Colon (tissue), 2 donors: ENCODE results near the gene PKDREJ.
"Not testable (repeated sequence)": the region's sequence is repeated elsewhere in the genome, so short reads cannot be mapped to it uniquely, and the experiment has no call there.

Experiments used
- FAIRE-seq: peaks from 2 replicates; lab custom pipeline; 2012; peaks lifted over from hg19 to GRCh38; lab: Jason Lieb, UNC
- donor health status: control.
- donor health status: control.

Gene PKDREJ

GRCh38 chr22:46267431-46268279 lies 4.5 kb upstream of the PKDREJ start, which contains the start of gene TTC38:
TTC38 (plus strand) TSS chr22:46268008; CDS start chr22:46268040, 32 bp downstream.
- no peak for FAIRE-seq

- FAIRE-seq, result not testable (repeated sequence)
These were observed 2.5 kb upstream of the PKDREJ start for GRCh38 chr22:46265627-46266026.

GRCh38 chr22:46264520-46264919 lies 1.4 kb upstream of the PKDREJ start:
- not testable (repeated sequence) for FAIRE-seq

- FAIRE-seq, result no peak
These were observed 511 bp downstream of the PKDREJ start for GRCh38 chr22:46262449-46263215.

GRCh38 chr22:46260038-46260437 lies 3.1 kb downstream of the PKDREJ start:
- FAIRE-seq, result no peak

- no peak for FAIRE-seq
These were observed 3.8 kb downstream of the PKDREJ start for GRCh38 chr22:46259374-46259773.

GRCh38 chr22:46256358-46256958 lies 6.7 kb downstream of the PKDREJ start:
- no peak for FAIRE-seq

GRCh38 chr22:46251816-46252380 lies 11.2 kb downstream of the PKDREJ start:
- no peak for FAIRE-seq

- FAIRE-seq, result no peak
These were observed 11.9 kb downstream of the PKDREJ start for GRCh38 chr22:46251266-46251665.

GRCh38 chr22:46250783-46251125 lies 12.4 kb downstream of the PKDREJ start:
- no peak for FAIRE-seq

- no peak for FAIRE-seq
These were observed 12.9 kb downstream of the PKDREJ start, which contains the start of gene CDPF1 for GRCh38 chr22:46250035-46250782. CDPF1 (minus strand) TSS chr22:46250293; CDS start chr22:46248284, 2,009 bp downstream.

- FAIRE-seq, result no peak
These were observed 15.6 kb downstream of the PKDREJ start for GRCh38 chr22:46247443-46247975.

GRCh38 chr22:46246178-46246577 lies 17.0 kb downstream of the PKDREJ start:
- FAIRE-seq, result no peak

- FAIRE-seq, result no peak
These were observed 17.6 kb downstream of the PKDREJ start for GRCh38 chr22:46245511-46245910.

GRCh38 chr22:46244771-46245170 lies 18.4 kb downstream of the PKDREJ start:
- no peak for FAIRE-seq

GRCh38 chr22:46242076-46242475 lies 21.1 kb downstream of the PKDREJ start:
- no peak for FAIRE-seq

- FAIRE-seq, result no peak
These were observed 21.6 kb downstream of the PKDREJ start for GRCh38 chr22:46241396-46242007.

GRCh38 chr22:46240907-46241306 lies 22.2 kb downstream of the PKDREJ start:
- FAIRE-seq, result no peak

- no peak for FAIRE-seq
These were observed 22.6 kb downstream of the PKDREJ start for GRCh38 chr22:46240506-46240905.

- no peak for FAIRE-seq
These were observed 23.1 kb downstream of the PKDREJ start for GRCh38 chr22:46240073-46240472.
